SIG-M5 treated with dmso at 0.1 percent for 504 hours (cell line): ENCODE measurements around the gene OTUD7B.
"Not testable (repeated sequence)": the region's sequence is repeated elsewhere in the genome, so short reads cannot be mapped to it uniquely, and the experiment has no call there.

ENCODE experiments used
- DNase-seq: peaks from one replicate; lab custom pipeline; 2025; ENCODE audit not compliant: unreplicated experiment; lab: John Stamatoyannopoulos, UW

OTUD7B gene

DNA sequence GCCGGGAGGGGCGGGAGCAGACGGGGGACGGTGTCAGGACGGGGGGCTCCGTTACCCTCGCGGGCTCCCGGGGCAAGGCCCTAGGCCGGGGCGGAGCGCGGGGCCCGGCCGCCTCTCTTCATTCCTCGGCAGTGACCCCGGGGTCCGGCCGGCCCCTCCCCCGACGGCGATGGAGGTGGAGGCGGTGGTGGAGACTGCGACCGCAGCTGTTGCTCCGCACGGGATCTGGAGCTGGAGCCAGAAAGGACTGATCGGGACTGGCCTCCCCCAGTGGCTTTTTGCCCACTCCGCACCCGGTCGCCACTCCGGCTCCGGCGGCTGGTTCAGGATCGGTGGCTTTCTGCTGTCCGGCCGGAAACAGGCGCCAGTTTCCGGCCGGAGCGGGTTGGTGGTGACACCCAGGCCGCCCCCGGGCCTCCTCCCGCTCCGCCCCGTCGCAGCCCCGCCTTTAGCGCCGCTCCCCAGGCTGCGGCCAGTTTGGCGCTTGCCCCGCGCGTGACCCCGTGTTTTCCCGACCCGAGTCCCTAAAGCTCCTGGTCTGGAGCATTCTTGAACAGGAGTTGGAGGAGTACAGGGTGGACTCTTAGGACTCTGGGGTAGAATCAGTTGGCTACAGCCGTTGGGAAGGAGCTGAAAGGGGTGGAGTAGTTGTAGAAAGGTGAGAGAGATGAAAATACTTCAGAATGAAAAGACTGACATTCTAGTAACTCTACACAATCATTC is at the start of gene OTUD7B:
TSS of gene OTUD7B (minus strand) at position 334 of the 723 bp plus-strand sequence. CDS start 33,216 bp downstream, outside the sequence.
- peak; percentile 78 for DNase-seq

DNA sequence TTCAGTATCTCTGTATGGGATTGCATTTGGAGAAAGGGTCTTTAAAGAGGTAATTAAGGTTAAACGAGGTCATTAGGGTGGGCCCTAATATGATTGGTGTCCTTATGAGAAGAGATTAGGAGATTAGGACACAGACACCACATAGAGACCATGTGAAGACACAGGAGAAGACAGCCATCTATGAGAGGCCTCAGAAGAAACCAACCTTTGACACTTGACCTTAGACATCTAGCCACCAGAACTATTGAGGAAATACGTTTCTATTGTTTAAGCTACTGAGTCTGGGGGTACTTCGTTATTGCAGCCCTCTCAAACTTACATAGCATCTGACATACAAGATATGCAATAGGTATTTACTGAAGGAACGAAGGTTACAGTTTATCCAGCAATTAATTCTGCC is 49.7 kb upstream of the OTUD7B start:
- no peak for DNase-seq

DNA sequence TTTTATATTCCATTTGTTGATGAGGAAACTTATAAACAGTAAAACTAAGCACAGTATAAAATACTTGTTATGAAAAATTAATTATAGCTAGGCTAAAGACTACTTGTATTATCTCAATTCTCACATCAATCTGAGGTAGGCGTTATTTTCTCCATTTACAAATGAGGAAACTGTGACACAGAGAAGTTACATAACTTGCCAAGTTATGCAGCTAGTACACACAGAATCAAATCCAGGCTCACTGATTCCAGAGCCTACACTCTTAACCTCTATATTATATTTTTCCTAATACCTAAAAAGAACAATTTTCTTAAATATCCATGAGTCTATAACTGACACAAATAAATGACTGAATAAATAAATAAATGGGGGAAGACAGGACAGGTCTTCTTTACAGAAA is 45.9 kb upstream of the OTUD7B start:
- peak; percentile 51 for DNase-seq

DNA sequence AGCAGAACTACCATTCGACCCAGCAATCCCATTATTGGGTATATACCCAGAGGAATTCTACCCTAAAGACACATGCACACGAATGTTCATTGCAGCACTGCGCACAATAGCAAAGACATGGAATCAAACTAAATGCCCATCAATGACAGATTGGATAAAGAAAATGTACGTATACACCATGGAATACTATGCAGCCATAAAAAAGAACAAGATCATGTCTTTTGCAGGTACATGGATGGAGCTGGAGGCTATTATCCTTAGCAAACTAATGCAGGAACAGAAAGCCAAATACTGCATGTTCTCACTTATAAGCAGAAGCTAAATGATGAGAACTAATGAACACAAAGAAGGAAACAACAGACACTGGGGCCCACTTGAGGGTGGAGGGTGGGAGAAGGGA is 45.0 kb upstream of the OTUD7B start:
- not testable (repeated sequence) for DNase-seq

DNA sequence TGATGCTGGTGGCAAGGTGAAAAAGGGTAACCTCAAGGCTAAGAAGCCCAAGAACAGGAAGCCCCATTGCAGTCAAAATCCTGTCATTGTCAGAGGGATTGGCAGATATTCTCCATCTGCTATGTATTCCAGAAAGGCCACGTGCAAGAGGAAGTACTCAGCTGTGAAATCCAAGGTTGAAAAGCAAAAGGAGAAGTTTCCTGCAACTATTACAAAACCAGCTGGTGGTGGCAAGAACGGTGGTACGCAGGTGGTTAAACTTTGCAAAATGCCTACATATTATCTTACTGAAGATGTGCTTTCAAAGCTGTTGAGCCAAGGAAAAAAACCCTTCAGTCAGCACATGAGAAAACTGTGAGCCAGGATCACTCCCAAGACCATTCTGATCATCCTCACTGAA is 43.4 kb upstream of the OTUD7B start:
- DNase-seq = peak; percentile 82

DNA sequence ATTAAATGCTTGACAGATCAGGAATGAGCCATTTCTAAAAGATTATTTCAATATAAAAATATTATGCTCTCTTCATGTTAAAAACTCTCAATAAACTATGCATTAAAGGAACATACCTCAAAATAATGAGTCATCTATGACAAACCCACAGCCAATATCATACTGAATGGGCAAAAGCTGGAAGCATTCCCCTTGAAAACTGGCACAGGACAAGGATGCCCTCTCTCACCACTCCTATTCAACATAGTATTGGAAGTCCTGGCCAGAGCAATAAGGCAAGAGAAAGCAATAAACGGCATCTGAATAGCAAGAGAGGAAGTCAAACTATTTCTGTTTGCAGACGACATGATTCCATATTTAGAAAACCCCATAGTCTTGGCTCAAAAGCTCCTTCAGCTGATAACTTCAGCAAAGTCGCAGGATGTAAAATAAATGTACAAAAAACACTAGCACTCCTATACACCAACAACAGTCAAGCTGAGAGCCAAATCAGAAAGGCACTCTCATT is 41.4 kb upstream of the OTUD7B start:
- DNase-seq = peak; percentile 33

DNA sequence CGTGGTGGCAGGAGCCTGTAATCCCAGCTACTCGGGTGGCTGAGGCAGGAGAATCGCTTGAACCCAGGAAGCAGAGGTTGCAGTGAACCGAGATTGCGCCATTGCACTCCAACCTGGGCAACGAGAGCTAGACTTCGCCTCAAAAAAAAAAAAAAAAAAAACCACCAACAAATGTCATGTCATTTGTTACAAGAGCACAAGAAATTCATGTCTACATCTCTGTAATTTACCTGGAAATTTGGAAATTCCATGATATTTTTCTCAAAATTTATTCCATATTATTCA is 40.5 kb upstream of the OTUD7B start:
- DNase-seq = no peak

DNA sequence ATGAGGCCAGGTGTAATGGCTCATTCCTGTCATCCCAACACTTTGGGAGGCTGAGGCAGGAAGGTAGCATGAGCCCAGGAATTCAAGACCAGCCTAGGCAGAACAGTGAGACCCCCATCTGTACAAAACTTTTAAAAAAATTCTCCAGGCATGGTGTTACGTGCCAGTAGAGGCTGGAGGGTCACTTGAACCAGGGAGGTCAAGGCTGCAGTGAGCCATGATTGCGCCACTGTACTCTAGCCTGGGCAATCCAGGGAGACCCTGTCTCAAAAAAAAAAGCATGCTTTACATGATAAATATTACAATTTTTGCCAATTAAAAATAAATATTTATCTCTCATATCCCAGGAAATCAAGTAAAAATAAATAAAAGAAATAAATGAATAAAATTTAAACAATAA is 39.4 kb upstream of the OTUD7B start:
- no peak for DNase-seq

DNA sequence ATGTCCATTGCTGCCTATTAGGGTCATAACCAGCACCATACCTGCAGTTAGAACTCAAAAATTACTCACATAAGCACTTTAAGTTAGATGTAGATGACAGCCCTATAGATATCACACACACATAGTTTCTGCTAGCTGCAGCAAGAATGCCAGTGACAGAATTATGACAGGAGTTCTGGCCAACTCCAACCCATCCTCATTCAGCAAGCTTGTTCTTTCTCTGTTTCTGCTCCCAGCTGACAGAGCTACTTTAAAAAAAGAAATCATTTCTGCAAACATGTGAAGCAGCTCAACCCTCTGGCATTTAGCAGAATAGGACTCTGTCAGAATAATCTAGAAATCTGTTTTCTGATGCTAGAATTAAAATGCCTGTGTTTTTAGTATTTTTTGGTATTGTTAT is 23.8 kb upstream of the OTUD7B start:
- DNase-seq = no peak

DNA sequence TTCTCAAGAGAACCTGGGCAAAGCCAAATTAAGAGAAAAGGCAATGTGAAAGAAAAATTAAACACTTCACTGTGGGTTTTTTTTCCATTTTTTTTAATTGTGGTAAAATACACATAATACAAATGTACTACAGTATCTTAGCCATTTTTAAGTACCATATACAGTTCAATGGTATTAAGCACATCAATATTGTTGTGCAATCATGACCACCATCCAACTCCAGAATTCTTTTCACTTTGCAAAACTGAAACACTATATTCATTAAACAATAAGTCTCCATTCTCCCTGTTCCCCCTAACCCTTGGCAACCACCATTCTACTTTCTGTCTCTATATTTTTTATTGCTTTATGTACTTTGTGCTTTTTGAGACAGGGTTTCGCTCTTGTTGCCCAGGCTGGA is 17.8 kb upstream of the OTUD7B start:
- no peak for DNase-seq

DNA sequence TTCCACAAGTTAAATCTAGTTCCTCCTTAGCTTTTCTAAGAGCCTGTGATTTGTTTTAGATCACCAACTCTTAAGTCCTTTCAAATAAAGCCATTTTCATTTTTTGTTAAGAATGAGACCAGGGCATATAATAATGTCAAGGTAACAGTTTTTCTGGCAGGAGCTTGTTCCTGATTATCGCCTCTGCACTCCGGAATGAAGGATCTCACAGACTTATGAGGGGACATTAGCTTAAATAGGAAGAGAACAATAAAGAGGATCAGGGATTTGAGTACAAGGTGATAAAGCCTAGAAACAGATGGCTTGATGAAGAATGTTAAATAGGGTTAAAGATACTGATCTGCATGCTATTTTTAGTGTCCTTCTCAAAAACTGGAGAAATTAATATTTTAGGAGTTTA is 13.6 kb upstream of the OTUD7B start:
- DNase-seq = no peak

DNA sequence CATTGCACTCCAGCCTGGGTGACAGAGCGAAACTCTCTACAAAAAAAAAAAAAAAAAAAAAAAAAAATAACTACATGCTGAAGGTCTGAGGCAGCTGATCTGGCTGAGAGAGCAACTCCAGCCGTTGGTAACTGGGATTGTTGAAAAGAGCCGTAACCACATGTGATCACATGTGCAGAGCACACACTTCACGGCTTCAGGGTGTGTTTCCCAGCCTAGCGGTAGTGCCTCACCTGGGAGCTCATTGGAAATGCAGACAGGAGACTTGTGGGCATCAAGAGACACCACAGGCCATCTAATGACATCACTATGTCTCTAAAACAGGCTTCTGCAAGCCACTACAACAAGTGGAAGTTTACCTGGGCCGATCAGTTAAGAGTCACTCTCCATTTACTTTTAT is 11.8 kb upstream of the OTUD7B start:
- no peak for DNase-seq

DNA sequence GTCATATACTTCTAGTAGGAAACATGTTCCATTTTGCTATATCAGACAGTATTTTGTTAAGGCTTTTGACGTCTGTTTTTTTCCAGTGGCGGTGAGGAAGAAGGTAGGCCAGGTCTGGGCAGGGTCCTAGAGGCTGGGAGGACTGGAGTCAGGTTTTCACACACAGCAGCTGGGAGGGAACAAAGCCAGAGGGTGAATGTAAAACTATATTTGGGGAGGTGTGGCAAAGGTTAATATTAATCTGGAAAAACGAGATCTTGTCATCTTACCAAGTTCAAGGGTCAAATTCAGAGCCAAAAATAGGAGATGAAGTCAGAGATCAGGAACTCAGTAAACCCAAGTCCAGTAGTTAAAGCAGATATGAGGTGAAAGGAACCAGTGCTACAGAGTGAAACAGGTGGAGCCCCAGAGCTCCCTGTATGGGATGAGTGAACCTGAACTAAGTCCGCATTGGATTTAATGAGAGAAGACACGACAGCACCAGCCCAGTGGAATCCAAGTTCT is 10.7 kb upstream of the OTUD7B start:
- peak; percentile 42 for DNase-seq

DNA sequence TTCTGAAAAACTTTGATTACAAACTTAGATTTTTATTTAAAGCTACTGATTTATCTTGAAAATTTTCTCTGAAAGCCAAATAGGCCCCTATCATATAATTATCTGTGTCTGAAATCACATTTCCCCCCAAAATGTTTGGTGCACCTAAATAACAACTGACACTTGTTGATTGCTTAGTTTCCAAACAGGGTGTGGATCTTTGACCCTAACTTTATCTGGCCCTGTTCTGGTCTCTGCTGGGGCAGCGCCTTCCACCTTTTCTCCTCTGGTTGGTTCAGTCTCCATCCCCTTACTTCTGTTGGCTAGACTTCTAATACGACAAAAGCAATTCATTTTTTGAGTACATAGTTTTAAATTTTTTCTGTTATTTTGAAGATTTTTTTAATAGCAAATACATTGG is 10.2 kb upstream of the OTUD7B start:
- DNase-seq = no peak

DNA sequence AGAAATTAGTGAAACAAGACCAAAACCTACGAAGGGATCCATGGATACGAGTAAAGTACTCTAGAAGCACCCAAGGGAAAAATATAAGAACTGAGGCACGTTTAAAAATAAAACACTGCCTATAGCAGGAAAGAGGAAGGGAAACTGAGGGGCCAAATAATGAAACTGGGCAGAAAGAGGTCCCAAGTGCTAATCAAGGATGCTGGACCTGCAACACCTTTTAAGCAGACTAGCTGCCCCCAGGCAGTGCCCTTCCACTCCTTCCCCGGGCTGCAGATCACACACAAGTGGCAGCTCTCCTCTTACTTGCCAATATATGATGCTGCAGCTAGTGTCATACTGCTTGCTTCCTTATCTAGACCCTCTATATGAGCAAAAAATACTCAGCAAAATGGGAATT is 7.6 kb upstream of the OTUD7B start:
- no peak for DNase-seq

DNA sequence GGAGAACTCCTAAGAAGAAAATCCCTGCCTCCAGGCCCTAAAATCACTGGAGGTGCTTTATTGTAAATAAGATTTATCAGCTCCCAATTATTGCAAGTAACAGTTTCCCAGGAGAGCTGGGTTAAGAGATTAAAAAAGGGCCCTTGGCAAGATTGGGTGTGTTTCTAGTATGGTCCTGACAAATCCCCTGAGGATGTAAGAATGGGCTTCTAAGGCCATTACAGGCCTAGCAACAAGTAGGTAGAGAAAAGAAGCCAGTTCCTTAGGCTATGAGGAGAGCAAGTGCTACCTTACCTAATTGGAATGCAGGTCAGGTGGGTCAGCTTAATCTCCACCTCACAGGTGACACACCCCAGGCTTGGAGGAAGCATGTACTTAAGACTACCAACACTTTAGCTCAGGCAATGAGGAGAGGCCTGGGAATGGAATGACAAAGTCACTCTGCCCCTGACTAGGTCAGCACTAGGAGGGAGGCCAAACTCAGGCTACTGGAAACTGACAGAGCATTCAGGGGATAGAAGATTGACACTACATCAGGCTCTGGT is 6.8 kb upstream of the OTUD7B start:
- no peak for DNase-seq

DNA sequence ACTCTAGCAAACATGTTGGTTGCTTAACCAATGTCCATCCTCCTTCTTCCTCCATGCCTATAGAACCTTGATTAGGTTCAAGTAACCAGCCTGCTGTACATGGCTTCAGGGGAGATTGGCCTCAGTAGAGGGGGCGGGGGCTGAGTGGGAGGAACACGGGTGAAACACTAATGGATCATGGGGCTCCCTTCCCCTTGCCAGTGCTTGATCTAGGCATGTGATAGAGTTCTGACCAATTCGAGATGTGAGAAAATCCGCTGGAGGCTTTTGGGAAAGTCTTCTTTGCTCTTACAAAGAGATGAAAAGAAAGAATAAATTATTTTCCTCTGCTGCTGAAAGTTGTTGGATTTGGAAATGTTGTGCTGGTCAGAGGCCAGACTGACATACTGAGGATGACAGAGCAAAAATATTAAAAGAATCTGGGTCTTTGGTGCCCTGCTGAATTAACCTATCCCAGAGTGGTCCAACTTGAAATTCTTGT is 5.2 kb upstream of the OTUD7B start:
- DNase-seq = no peak

DNA sequence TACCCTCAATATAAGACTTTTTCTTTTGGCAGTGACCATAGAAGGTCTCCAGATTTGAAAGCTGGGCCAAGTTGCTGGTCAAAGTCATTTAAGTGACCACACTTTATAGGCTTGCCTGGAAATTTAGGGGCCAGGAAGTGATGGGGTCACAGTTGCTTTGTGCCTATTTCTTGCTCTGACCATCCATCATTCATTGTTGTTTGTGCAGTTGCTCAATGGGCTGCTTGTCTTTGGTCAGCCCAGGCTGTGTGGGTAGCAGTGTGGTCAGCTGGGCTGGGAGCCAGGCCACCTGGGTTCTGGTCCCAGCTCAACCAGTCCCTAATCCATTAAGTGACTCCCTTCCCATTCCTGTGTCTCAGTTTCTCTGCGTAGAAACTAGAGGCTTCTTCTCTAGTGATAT is 2.1 kb upstream of the OTUD7B start:
- no peak for DNase-seq

DNA sequence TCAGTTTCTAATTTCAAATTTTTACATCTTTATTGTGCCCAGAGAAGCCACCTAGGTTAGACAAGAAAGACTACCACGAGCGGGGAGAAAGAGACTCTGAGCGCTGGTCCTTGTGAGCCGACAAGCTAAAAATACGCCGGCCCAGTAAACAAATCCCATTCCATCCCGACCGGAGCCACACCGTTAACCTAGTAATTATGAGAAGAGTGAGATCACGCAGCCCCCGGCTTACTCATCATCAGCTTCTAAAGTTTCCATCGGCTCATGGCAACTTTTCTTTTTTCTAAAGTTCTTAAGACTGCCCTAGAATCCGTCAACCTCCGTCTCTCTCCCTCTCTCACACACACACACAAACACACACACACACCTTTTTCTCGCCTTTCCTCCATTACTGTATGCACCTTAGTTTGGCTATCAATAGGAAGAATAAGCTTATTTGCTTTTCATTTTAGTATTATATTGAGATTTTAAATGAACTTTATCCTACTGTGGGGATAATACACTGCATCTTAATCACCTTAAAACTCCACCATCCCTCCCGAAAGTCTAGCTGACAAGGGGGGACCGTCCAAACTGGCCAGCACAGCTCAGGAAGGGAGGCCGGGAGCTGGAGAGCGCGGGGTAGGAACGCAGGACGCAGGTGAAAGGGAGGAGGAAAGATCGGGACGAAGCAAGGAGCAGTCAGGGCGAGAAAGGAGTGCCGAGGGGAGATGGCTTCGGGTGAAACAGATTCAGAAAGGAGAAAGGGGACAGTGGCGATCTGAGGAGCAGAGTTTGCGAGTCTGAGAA is 728 bp downstream of the OTUD7B start:
- no peak for DNase-seq

DNA sequence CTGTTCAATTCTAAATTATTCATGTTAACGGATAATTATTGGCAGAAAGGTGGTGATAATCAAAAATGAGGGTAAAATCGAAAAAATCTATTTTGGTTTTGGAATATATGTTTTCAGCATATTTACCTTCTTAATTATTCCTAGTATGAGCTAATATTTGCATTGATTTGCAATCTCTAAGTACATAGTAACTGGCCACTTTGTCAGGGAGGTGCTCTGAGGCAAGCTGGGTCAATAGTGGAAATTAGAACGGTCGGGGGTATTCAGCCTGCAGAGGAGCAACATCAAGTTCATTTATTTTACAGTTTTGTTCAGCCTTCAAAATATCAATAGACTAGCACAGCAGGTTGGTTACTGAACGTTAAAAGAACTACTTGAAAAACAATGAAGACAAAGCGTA is 1.8 kb downstream of the OTUD7B start:
- no peak for DNase-seq

DNA sequence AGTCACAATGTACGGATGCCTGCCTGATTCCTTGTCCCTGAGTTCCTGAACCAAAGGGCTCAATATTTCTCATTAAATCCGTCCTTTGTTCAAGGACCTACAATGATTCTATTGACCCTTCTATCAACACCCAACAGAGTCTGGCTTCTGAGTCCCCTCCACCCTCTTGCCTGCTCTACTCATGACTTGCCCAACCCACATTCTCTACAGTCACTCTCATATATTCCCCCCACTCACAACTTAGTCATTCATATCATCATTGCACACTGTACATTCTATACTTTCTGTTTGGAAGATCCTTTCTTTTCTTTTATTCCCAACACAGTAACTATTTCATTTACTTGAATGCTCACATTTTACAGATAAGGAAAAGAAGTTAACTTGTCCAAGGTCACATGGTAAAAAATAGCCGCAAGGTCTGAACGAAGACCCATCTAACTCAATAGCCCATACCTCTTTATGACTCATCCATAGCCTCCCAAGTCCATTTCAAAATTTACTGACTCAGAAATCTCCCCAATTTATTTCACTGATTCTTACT is 3.6 kb downstream of the OTUD7B start:
- DNase-seq = no peak

DNA sequence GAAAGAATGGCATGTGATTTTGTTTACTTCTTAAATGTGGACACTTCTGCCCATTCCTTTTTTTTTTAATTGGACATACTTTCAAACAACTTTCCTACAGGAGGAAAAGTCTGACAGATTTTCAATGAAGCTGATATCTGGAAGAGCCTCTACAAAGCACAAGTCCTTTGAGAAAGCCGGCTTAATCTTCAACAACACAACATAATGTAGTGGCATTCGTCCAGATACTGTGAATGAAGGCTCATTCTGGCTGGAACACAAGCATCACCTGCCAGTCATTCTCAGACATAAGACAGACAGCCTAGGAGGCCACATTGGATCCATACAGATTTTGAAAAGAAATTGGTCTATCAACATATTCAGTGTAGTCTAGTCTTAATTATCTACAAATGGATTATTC is 4.9 kb downstream of the OTUD7B start:
- no peak for DNase-seq
